GM19043 (cell line): Measurements from ENCODE around the gene SYNDIG1L.

Experiments used
- ATAC-seq: cut with Tn5 transposase; IDR thresholded peaks from one replicate; pipeline ENCODE4 v1.9.1; 2021; ENCODE audit warnings: low read depth; ENCODE audit not compliant: unreplicated experiment

The SYNDIG1L gene

DNA sequence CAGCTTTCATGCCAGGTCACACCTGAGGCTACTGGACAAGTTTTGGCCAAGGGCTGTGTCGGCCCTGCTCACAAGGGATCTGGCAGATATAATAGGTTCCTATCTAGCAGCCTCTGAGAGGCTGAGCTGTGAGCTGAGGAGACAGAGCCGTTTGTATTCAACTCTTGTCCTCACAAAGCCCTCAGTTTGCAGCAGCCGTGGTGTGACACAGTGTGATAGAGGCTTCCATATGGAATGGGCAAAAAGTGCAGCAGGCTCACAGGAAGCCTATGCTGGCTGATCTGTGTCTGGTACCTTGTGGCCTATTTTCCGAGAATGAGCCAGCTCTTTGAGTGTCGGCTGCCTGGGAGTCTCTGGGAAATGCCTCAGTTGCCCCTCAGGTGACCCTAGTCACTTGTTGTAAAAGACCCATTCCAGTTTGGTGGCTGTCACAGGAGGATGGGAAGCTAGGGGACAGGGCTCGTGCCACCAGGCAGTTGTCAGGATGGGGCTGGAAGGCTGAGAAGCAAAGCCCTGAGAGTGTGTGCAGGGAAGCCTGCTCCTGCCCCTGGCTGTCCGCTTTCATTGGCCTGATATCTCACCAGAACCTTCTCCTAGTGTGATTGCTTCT lies 61.6 kb downstream of the SYNDIG1L start:
- ATAC-seq: no peak

DNA sequence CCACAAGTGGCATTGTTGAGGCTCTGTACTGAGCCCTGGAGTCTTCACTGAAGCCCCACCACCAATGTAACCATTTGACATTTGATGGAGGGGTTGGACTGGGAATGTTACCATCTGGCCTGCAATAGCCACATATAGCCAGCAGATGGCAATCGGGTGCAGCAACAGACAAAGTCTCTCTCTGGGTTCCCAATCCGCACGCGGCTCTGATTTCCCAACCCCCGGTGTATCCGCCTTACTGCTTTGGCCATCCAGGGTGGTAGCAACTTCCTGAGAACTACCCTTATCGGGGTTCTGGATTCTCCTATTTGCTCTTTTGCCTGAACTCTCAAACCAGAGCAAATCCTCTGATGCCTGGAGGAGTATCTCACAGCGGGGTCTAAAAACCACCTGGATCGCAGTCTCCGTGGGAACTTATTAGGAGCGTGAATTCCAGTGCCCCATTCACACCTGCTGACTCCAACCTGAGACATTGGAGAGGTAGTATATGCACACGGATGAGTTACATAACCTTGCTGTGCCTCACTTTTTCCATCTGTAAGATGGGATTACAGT lies 63.6 kb downstream of the SYNDIG1L start:
- no peak for ATAC-seq

DNA sequence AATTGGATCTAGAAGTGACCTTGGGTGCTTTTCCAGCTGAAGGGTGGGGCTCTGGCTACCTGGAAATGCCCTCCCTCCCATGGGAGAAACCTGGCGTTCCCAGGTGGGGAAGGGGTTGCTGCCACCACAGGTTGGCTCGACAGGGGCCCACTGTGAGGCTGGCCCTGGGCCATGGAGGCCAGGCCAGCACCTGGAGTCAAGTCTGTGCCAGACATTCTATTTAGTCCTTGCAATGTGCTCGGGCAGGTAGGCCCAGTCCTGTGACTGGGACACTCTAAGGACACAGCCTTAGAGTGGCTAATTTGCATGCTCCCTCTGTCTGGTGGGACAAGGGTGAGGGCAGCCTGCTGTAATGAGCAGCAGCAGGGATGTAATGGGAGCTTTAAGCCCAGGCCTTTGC lies 65.8 kb downstream of the SYNDIG1L start:
- no peak for ATAC-seq

DNA sequence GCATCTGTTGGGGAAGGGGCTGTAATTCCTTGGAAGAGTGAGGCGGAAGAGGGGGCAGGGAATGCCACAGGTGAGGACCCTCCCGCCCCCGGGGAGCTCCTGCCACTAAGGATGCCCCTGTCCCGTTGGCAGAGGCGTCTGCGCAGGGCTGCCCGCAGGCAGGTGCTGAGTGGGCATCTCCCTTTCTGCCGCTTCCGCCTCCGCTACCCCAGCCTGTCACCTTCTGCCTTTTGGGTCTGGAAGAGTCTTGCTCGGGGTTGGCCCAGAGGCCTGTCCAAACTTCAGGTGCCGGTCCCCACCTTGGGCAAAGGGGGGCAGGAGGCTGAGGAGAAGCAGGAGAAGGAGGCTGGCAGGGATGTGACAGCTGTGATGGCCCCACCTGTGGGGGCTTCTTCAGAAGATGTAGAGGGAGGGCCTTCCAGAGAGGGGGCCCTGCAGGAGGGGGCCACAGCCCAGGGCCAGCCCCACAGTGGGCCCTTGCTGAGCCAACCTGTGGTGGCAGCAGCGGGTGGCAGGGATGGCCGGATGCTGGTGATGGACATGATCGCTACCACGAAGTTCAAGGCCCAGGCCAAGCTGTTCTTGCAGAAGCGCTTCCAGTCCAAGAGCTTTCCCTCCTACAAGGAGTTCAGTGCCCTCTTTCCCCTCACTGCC lies 67.7 kb downstream of the SYNDIG1L start:
- no peak for ATAC-seq

DNA sequence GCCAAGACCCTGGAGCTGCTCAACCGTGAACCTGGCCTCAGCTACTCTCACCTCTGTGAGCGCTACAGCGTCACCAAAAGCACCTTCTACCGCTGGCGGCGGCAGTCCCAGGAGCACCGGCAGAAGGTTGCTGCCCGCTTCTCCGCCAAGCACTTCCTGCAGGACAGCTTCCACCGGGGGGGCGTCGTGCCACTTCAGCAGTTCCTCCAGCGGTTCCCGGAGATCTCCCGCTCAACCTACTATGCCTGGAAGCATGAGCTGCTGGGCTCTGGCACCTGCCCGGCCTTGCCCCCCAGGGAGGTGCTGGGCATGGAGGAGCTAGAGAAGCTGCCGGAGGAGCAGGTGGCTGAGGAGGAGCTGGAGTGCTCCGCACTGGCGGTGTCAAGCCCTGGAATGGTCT lies 68.4 kb downstream of the SYNDIG1L start:
- ATAC-seq: no peak

DNA sequence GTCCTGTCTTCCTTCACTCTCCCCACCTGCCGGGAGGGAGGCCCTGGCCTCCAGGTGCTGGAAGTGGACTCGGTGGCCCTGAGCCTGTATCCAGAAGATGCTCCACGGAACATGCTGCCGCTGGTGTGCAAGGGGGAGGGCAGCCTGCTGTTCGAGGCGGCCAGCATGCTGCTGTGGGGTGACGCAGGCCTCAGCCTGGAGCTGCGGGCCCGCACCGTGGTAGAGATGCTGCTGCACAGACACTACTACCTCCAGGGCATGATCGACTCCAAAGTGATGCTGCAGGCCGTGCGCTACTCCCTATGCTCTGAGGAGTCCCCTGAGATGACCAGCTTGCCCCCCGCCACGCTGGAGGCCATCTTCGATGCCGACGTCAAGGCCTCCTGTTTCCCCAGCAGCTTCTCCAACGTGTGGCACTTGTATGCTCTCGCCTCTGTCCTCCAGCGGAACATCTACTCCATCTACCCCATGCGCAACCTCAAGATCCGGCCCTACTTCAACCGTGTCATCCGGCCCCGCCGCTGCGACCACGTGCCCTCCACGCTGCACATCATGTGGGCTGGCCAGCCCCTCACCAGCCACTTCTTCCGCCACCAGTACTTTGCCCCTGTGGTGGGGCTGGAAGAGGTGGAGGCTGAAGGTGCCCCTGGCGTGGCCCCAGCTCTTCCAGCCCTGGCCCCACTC lies 69.0 kb downstream of the SYNDIG1L start:
- no peak for ATAC-seq
